Measurements from ENCODE around the gene ZC3H14. TPM values are rescaled to one million over a fixed set of nuclear protein-coding genes. Genes with fewer than 3 reads are reported as not detected.

The ZC3H14 gene
- total RNA-seq, 2 donors from 2014 or later, result 38.6 to 48.5 TPM

GRCh38 chr14:88550078-88550477, 12.8 kb upstream of the ZC3H14 start:
- intact Hi-C loops (cut with DNase I), result no loop called here
- no peaks in the 10 kb centered on the region for H3K36me3 ChIP-seq (replicated peaks in 1 of 2; ENCODE audit: insufficient read depth in 1 of 2, low read depth in 2 of 2)
- peak overlapping the region in 1 of 4 donors; percentile 75 for H3K27ac ChIP-seq
- WGBS, 2 donors, result 91 to 97% methylated on average over 14 to 15 of the region's 15 CpGs
- TF ChIP-seq CTCF (IDR thresholded peaks at IDR 0.05), result no peak
- no peak for TF ChIP-seq POLR2A (IDR thresholded peaks at IDR 0.05)
- no peaks in the 10 kb centered on the region for H3K9me3 ChIP-seq
- peaks cover 33% of the 10 kb centered on the region for H3K4me1 ChIP-seq
- H3K27me3 ChIP-seq, result no peaks in the 10 kb centered on the region
- no peak overlapping the region for H3K4me3 ChIP-seq
- no peak for DNase-seq
- no peak for ATAC-seq

GRCh38 chr14:88551094-88551870, 11.6 kb upstream of the ZC3H14 start:
- no peaks in the 10 kb centered on the region for H3K36me3 ChIP-seq (replicated peaks in 1 of 2; ENCODE audit: insufficient read depth in 1 of 2, low read depth in 2 of 2)
- WGBS, 2 donors, result 1 to 3% methylated on average over 22 to 50 of the region's 50 CpGs
- H3K4me1 ChIP-seq, result peaks cover 39% of the 10 kb centered on the region
- no peaks in the 10 kb centered on the region for H3K9me3 ChIP-seq
- intact Hi-C loops (cut with DNase I), result no loop called here
- DNase-seq (peak; percentile 84 to 90 (median 87)), ATAC-seq (peak; percentile 75)
- TF ChIP-seq CTCF (IDR thresholded peaks at IDR 0.05) (peak in 6 of 7 experiments; percentile 25 to 76 (median 62)), POLR2A (IDR thresholded peaks at IDR 0.05) (peak; percentile 27 to 65 (median 61))
- H3K4me3 ChIP-seq, result peak overlapping the region; percentile 42 to 56
- H3K27me3 ChIP-seq, result no peaks in the 10 kb centered on the region
- peak overlapping the region; percentile 5 to 75 (median 63) for H3K27ac ChIP-seq

- TF ChIP-seq POLR2A (IDR thresholded peaks at IDR 0.05) (no peak), CTCF (IDR thresholded peaks at IDR 0.05) (no peak)
- no peaks in the 10 kb centered on the region for H3K9me3 ChIP-seq
- peak in 3 of 4 donors; percentile 22 to 23 (median 22) for DNase-seq
- peaks cover 34% of the 10 kb centered on the region for H3K4me1 ChIP-seq
- peak overlapping the region; percentile 5 to 75 (median 63) for H3K27ac ChIP-seq
- intact Hi-C loops (cut with DNase I), result no loop called here
- ATAC-seq, result no peak
- no peaks in the 10 kb centered on the region for H3K36me3 ChIP-seq (replicated peaks in 1 of 2; ENCODE audit: insufficient read depth in 1 of 2, low read depth in 2 of 2)
- WGBS, 2 donors, result 5 to 13% methylated on average over 12 to 23 of the region's 23 CpGs
- no peaks in the 10 kb centered on the region for H3K27me3 ChIP-seq
- H3K4me3 ChIP-seq, result peak overlapping the region; percentile 42 to 56
Observed at GRCh38 chr14:88551980-88552431, 10.8 kb upstream of the ZC3H14 start.

- H3K4me3 ChIP-seq, result no peak overlapping the region
- no peaks in the 10 kb centered on the region for H3K27me3 ChIP-seq
- no peaks in the 10 kb centered on the region for H3K36me3 ChIP-seq (replicated peaks in 1 of 2; ENCODE audit: insufficient read depth in 1 of 2, low read depth in 2 of 2)
- H3K27ac ChIP-seq, result peak overlapping the region in 1 of 4 donors; percentile 94
- no peak for DNase-seq
- peaks cover 29% of the 10 kb centered on the region for H3K4me1 ChIP-seq
- ATAC-seq, result no peak
- WGBS, 2 donors, result 17 to 21% methylated on average over 2 of the region's 2 CpGs
- no peaks in the 10 kb centered on the region for H3K9me3 ChIP-seq
- TF ChIP-seq CTCF (IDR thresholded peaks at IDR 0.05), result no peak
- TF ChIP-seq POLR2A (IDR thresholded peaks at IDR 0.05), result no peak
- intact Hi-C loops (cut with DNase I), result no loop called here
Observed at GRCh38 chr14:88552876-88553275, 10.0 kb upstream of the ZC3H14 start.

All from body of pancreas (tissue), 4 donors.